Measurements from ENCODE around the gene SLC1A3. TPM values are rescaled to one million over a fixed set of nuclear protein-coding genes. Genes with fewer than 3 reads are reported as not detected.

Gene SLC1A3
- total RNA-seq, 1 experiment from 2014 or later, result 18.6 TPM

- no peaks in the 10 kb centered on the region; the same call in 1 of the 2 replicates for H3K4me1 ChIP-seq (ENCODE audit: insufficient read depth, low read length)
- no peak overlapping the region for H3K27ac ChIP-seq (ENCODE audit: insufficient read length, low read depth, low read length)
- H3K9me3 ChIP-seq (ENCODE audit: control insufficient read depth, low read depth, low read length), result no peaks in the 10 kb centered on the region
- no peak overlapping the region for H3K4me2 ChIP-seq (ENCODE audit: insufficient read depth, insufficient read length, low read length)
- H4K5ac ChIP-seq (ENCODE audit: insufficient read length, low read depth, low read length), result no peak overlapping the region
- Mint-ChIP-seq H3K4me3 (no peak overlapping the region), H3K27me3 (ENCODE audit: low read depth) (no peaks in the 10 kb centered on the region), H3K27ac (no peak overlapping the region), H3K36me3 (ENCODE audit: insufficient read depth in 1 of 3, low read depth in 3 of 3) (peaks cover 0 to 2% (median 0%) of the 10 kb centered on the region in 3 experiments; a peak in 2 of 7 replicates), H3K4me1 (peaks cover 5 to 6% of the 10 kb centered on the region in 2 experiments; a peak in 2 of 4 replicates), H3K9me3 (no peaks in the 10 kb centered on the region)
- no peak overlapping the region for H2BK20ac ChIP-seq (ENCODE audit: low read depth, low read length, poor library complexity, severe bottlenecking)
- H2BK12ac ChIP-seq (ENCODE audit: insufficient read length, low read depth, low read length), result no peak overlapping the region
- H3T11ph ChIP-seq (ENCODE audit: low read length), result no peak overlapping the region
- H3K4ac ChIP-seq (ENCODE audit: low read depth, low read length), result no peak overlapping the region
- no peak overlapping the region for H3K14ac ChIP-seq (ENCODE audit: insufficient read depth, low read length)
- no peaks in the 10 kb centered on the region for H3K79me1 ChIP-seq (ENCODE audit: insufficient read depth, low read depth, low read length, poor library complexity, severe bottlenecking)
- no peak overlapping the region for H4K91ac ChIP-seq (ENCODE audit: insufficient read length, low read depth, low read length)
- no peak overlapping the region for H3K9ac ChIP-seq (ENCODE audit: extremely low read depth, insufficient read length, low read length)
- H2AFZ ChIP-seq (ENCODE audit: low read length), result no peak overlapping the region
- no peaks in the 10 kb centered on the region for H3K27me3 ChIP-seq (ENCODE audit: insufficient read depth, low read length)
- no peak overlapping the region for H2AK5ac ChIP-seq (ENCODE audit: insufficient read length, low read length)
- H2BK120ac ChIP-seq (ENCODE audit: low read depth, low read length, poor library complexity, severe bottlenecking), result no peak overlapping the region
- H3K23ac ChIP-seq (ENCODE audit: insufficient read length, low read depth, low read length), result no peak overlapping the region
- no peak overlapping the region for H3K56ac ChIP-seq (ENCODE audit: insufficient read length, low read depth, low read length)
- WGBS (ENCODE audit: extremely low coverage, insufficient read length, low lambda C conversion rate), result no CpG with 5 or more reads among the region's 3 CpGs
- no peaks in the 10 kb centered on the region for H3K23me2 ChIP-seq (ENCODE audit: insufficient read length, low read depth, low read length, poor library complexity, severe bottlenecking)
- H2BK5ac ChIP-seq (ENCODE audit: insufficient read length, low read length), result no peak overlapping the region
- no peak overlapping the region for H2BK15ac ChIP-seq (ENCODE audit: low read depth, low read length)
- H4K20me1 ChIP-seq (ENCODE audit: control insufficient read depth, insufficient read depth, insufficient read length), result no peaks in the 10 kb centered on the region
- no peak overlapping the region for H4K8ac ChIP-seq (replicated peaks; ENCODE audit: insufficient read length, low read depth, low read length)
- TF ChIP-seq CTCF (conservative IDR thresholded peaks at IDR 0.05), result no peak
- no peak for DNase-seq
- H3K79me2 ChIP-seq (ENCODE audit: insufficient read depth, low read length), result no peaks in the 10 kb centered on the region
- H3K18ac ChIP-seq (ENCODE audit: insufficient read length, low read depth, low read length), result no peak overlapping the region
Observed at GRCh38 chr5:36667824-36668223, 61.4 kb downstream of the SLC1A3 start.

All from H9 (cell line).